Vagina (tissue), 2 donors: ENCODE measurements around the gene PRSS36. TPM values are rescaled to one million over a fixed set of nuclear protein-coding genes. Genes with fewer than 3 reads are reported as not detected.

Experiments
- DNase-seq, 2 donors: peaks; one replicate each; pipeline ENCODE4 v3.0.0-alpha.2; 2017; ENCODE audit errors: extremely low spot score in 2 of 2
- H3K27ac ChIP-seq: fragments of 200-600 bp; sonication (generic); one replicate; pipeline ENCODE4 v1.5.1; 2019
- H3K27me3 ChIP-seq: fragments of 200-600 bp; sonication (generic); one replicate; pipeline ENCODE4 v1.5.1; 2019
- H3K36me3 ChIP-seq, 2 donors: fragments of 200-600 bp; sonication (generic); one replicate each; pipeline ENCODE4 v1.5.1; 2017 to 2019
- H3K4me1 ChIP-seq: fragments of 200-600 bp; sonication (generic); one replicate; pipeline ENCODE4 v1.5.1; 2019
- H3K4me3 ChIP-seq, 2 donors: fragments of 200-600 bp; sonication (generic); 1 replicate in 1 of 2; 2 replicates in 1 of 2; pipeline ENCODE4 v1.5.1; 2016 to 2019
- H3K9me3 ChIP-seq: fragments of 200-600 bp; sonication (generic); one replicate; pipeline ENCODE4 v1.5.1; 2019
- CTCF ChIP-seq, 3 experiments: fragments of 450-650 bp in 2 of 3; fragments of 200-600 bp in 1 of 3; sonication (generic) in 1 of 3; IDR thresholded peaks; one replicate each; pipeline ENCODE4 v1.5.1; 2017 to 2019; ENCODE audit warnings: antibody characterized with exemption in 3 of 3, mild to moderate bottlenecking in 2 of 3, moderate library complexity in 2 of 3
- POLR2A ChIP-seq, 2 donors: fragments of 450-650 bp; IDR thresholded peaks; one replicate each; pipeline ENCODE4 v1.6.1; 2017; ENCODE audit warnings: antibody characterized with exemption in 2 of 2, mild to moderate bottlenecking in 2 of 2, moderate library complexity in 2 of 2
- POLR2AphosphoS5 ChIP-seq, 2 donors: sonication (generic); formaldehyde crosslinking; IDR thresholded peaks; one replicate each; pipeline ENCODE4 v1.9.0; 2017; ENCODE audit warnings: antibody characterized with exemption in 2 of 2, mild to moderate bottlenecking in 2 of 2, low read depth in 1 of 2; ENCODE audit not compliant: insufficient read depth in 1 of 2
- intact Hi-C: fragments of 100-400 bp; cut with DNase I; formaldehyde crosslinking; loops from one replicate; pipeline ENCODE4 v1.15.1; 2023
- total RNA-seq: library from RNA; depleted of rRNA; stranded (reverse); fragments of >200 nt; gene quantifications from one replicate; pipeline ENCODE4 v1.2.3, GENCODE V29; 2016

Gene PRSS36
- total RNA-seq, 1 donor from 2014 or later: 1.2 TPM

DNA sequence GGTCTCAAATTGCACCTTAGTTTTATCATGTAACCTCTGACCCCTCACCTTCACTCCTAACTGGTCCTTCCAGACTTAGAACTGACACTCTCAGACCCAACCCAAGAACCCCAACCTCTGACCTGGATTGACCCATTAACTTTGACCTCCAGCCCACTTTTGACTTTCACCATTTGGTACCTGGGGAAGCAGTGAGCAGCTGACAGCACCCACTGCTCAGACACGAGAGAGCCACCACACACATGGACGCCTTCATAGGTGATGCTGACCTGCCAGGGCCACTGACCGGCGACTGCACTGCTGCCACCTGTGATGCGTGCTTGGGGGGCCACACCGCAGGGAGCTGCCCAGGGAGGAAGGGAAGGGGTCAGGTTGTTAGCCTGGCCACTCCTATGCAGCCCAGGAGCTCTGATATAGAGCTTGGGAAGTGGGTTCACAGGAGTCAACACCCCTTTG lies 16.8 kb downstream of the PRSS36 start:
- H3K4me3 ChIP-seq: peak overlapping the region in 1 of 2 donors; percentile 48
- no peaks in the 10 kb centered on the region for H3K9me3 ChIP-seq
- DNase-seq: no peak
- intact Hi-C loops: no loop called here
- TF ChIP-seq POLR2AphosphoS5 (IDR thresholded peaks at IDR 0.05; ENCODE audit: insufficient read depth in 1 of 2, low read depth in 1 of 2) (no peak), CTCF (IDR thresholded peaks at IDR 0.05) (no peak), POLR2A (IDR thresholded peaks at IDR 0.05) (no peak)
- no peaks in the 10 kb centered on the region for H3K27me3 ChIP-seq
- H3K36me3 ChIP-seq: peaks cover 0 to 27% of the 10 kb centered on the region in 2 donors
- H3K27ac ChIP-seq: no peak overlapping the region
- H3K4me1 ChIP-seq: peaks cover 40% of the 10 kb centered on the region

- H3K4me1 ChIP-seq: peaks cover 45% of the 10 kb centered on the region
- no peak for DNase-seq
- TF ChIP-seq POLR2A (IDR thresholded peaks at IDR 0.05) (no peak), POLR2AphosphoS5 (IDR thresholded peaks at IDR 0.05; ENCODE audit: insufficient read depth in 1 of 2, low read depth in 1 of 2) (peak in 1 of 2 donors; percentile 17)
- peak overlapping the region; percentile 72 for H3K27ac ChIP-seq
- peaks cover 0 to 31% of the 10 kb centered on the region in 2 donors for H3K36me3 ChIP-seq
- H3K9me3 ChIP-seq: no peaks in the 10 kb centered on the region
- H3K27me3 ChIP-seq: no peaks in the 10 kb centered on the region
- intact Hi-C loops: no loop called here
- H3K4me3 ChIP-seq: no peak overlapping the region
Observed at GRCh38 chr16:31132303-31132979, 17.4 kb downstream of the PRSS36 start.

DNA sequence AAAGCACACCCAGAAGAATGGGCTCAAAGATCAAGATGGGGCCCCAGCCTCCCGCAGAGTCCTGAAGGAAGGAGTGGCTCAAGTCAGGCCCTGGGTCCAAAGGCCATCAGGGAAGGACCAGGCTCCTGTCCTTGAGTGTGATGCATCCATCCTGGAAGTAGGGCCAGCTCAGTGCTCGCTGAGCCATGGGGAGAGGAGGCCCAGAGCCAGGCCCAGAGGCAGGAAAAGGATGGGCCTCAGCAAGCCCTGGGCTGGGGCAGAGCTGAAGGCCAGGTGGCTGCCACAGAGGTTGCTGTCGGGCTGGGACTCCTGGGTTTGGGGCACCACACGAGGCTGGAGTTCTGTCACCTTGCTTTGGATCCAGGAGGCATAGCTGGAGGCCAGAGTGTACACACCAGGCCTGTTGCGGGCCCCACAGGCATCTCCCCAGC lies 18.0 kb downstream of the PRSS36 start:
- H3K27ac ChIP-seq: peak overlapping the region; percentile 72
- intact Hi-C loops: no loop called here
- H3K4me1 ChIP-seq: peaks cover 45% of the 10 kb centered on the region
- H3K27me3 ChIP-seq: no peaks in the 10 kb centered on the region
- TF ChIP-seq POLR2A (IDR thresholded peaks at IDR 0.05) (no peak), CTCF (IDR thresholded peaks at IDR 0.05) (no peak), POLR2AphosphoS5 (IDR thresholded peaks at IDR 0.05; ENCODE audit: insufficient read depth in 1 of 2, low read depth in 1 of 2) (no peak)
- no peaks in the 10 kb centered on the region for H3K9me3 ChIP-seq
- peaks cover 0 to 37% of the 10 kb centered on the region in 2 donors for H3K36me3 ChIP-seq
- DNase-seq: no peak
- H3K4me3 ChIP-seq: no peak overlapping the region

DNA sequence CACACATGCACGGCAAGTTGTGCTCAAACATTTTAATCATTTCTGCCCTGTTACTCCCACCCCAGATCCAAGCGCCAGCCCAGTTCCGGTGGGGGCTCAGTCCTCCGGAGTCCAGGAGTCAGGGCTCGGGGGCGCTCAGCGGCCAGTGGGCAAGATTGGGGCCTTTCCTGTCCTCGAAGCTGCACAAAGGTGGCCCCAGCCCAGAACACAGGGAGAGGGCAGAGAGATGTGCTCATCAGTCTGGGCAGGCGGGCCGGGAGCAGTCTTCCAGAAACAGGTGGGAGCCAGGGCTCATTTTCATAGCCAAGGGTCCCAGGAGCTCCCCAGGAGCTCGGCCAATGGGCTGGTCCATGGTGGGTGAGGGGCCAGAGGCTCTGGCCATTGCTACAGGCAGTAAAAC lies 18.4 kb downstream of the PRSS36 start:
- Histone ChIP-seq H3K4me1 (peaks cover 45% of the 10 kb centered on the region), H3K36me3 (peaks cover 0 to 37% of the 10 kb centered on the region in 2 donors), H3K4me3 (no peak overlapping the region), H3K9me3 (no peaks in the 10 kb centered on the region), H3K27ac (peak overlapping the region; percentile 72), H3K27me3 (no peaks in the 10 kb centered on the region)
- TF ChIP-seq POLR2AphosphoS5 (IDR thresholded peaks at IDR 0.05; ENCODE audit: insufficient read depth in 1 of 2, low read depth in 1 of 2) (peak in 1 of 2 donors; percentile 1), CTCF (IDR thresholded peaks at IDR 0.05) (no peak)
- intact Hi-C loops: no loop called here
- no peak for DNase-seq

DNA sequence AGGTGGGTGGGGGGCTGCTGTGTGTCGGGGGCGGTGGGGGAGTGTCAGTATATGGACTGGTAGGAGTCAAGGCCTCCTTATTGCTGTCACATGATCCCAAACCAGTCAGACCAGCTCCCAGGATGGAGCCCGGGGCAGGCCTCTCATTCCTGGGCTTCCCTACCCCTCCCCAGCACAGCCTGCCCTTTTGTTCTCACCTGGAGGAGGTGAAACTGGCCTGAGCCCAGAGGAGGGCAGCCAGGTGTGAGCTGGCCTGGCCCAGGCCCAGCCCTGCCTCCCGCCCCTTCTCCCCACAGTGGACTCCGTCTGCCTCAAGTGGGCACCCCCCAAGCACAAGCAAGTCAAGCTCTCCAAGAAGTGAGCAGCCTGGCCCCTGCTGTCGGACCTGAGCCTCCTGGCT lies 19.0 kb downstream of the PRSS36 start:
- no peak for DNase-seq
- Histone ChIP-seq H3K4me3 (no peak overlapping the region), H3K4me1 (peaks cover 43% of the 10 kb centered on the region), H3K27ac (peak overlapping the region; percentile 72), H3K9me3 (no peaks in the 10 kb centered on the region), H3K27me3 (no peaks in the 10 kb centered on the region), H3K36me3 (peaks cover 0 to 37% of the 10 kb centered on the region in 2 donors)
- TF ChIP-seq POLR2A (IDR thresholded peaks at IDR 0.05): no peak
- TF ChIP-seq POLR2AphosphoS5 (IDR thresholded peaks at IDR 0.05; ENCODE audit: insufficient read depth in 1 of 2, low read depth in 1 of 2): peak in 1 of 2 donors; percentile 39
- no peak for TF ChIP-seq CTCF (IDR thresholded peaks at IDR 0.05)
- intact Hi-C loops: no loop called here
